CD4-positive, alpha-beta T cell (primary cell): ENCODE results near the gene AUTS2. TPM values are rescaled to one million over a fixed set of nuclear protein-coding genes. Genes with fewer than 3 reads are reported as not detected.

ENCODE experiments used
- ATAC-seq: fragments of 200-7000 bp; cut with Tn5 transposase; one replicate; pipeline ENCODE4 v1.10.0; 2022; ENCODE audit warnings: mild to moderate bottlenecking; ENCODE audit not compliant: poor library complexity
- CTCF ChIA-PET: fragments of 350-600 bp; sonication (Branson Sonifier 250); formaldehyde crosslinking; loops from one replicate; lab custom pipeline; 2021; ENCODE audit warnings: antibody characterized with exemption, inconsistent platforms; lab: Charles Lee
- POLR2A ChIA-PET: fragments of 350-600 bp; sonication (Branson Sonifier 250); formaldehyde crosslinking; loops from one replicate; lab custom pipeline; 2021; ENCODE audit warnings: antibody characterized with exemption, inconsistent platforms; lab: Charles Lee
- DNase-seq, 14 experiments: peaks; one replicate each; pipeline ENCODE4 v3.0.0-alpha.2; 2013 to 2020; ENCODE audit warnings: mixed read lengths in 2 of 14
- H3K27ac ChIP-seq, 2 donors: one replicate each; pipeline versions ENCODE4 v1.5.1 to v1.7.0; 2013; ENCODE audit warnings: low read length in 2 of 2, low read depth in 1 of 2, mild to moderate bottlenecking in 1 of 2
- H3K27me3 ChIP-seq, 2 experiments: 1 replicate in 1 of 2; 2 replicates in 1 of 2; pipeline versions ENCODE4 v1.6.1 to v1.7.0; 2013; ENCODE audit warnings: low read length in 2 of 2, control low read depth in 1 of 2, mild to moderate bottlenecking in 1 of 2, moderate library complexity in 1 of 2; ENCODE audit not compliant: insufficient read depth in 2 of 2, control insufficient read depth in 1 of 2
- H3K36me3 ChIP-seq: one replicate; pipeline ENCODE4 v1.6.1; 2013; ENCODE audit warnings: low read length, control low read depth; ENCODE audit not compliant: insufficient read depth
- H3K4me1 ChIP-seq: one replicate; pipeline ENCODE4 v1.6.1; 2013; ENCODE audit warnings: low read length, control low read depth; ENCODE audit not compliant: insufficient read depth
- H3K4me3 ChIP-seq: one replicate; pipeline ENCODE4 v1.5.1; 2013; ENCODE audit warnings: mild to moderate bottlenecking, low read length, moderate library complexity
- H3K9me3 ChIP-seq, 2 experiments: 1 replicate in 1 of 2; 2 replicates in 1 of 2; pipeline versions ENCODE4 v1.6.1 to v1.7.0; 2013; ENCODE audit warnings: low read length in 2 of 2, mild to moderate bottlenecking in 2 of 2, control low read depth in 1 of 2, moderate library complexity in 1 of 2; ENCODE audit not compliant: control insufficient read depth in 1 of 2, insufficient read depth in 1 of 2
- H3K27ac Mint-ChIP-seq: one replicate; pipeline ENCODE4 v1.8.0; 2020; ENCODE audit warnings: mixed read lengths
- H3K27me3 Mint-ChIP-seq: one replicate; pipeline ENCODE4 v1.8.0; 2021; ENCODE audit warnings: mixed read lengths
- H3K36me3 Mint-ChIP-seq: one replicate; pipeline ENCODE4 v1.8.0; 2021; ENCODE audit warnings: low read depth, mixed read lengths
- H3K4me1 Mint-ChIP-seq: one replicate; pipeline ENCODE4 v1.8.0; 2021; ENCODE audit warnings: low read depth, mixed read lengths
- H3K4me3 Mint-ChIP-seq: one replicate; pipeline ENCODE4 v1.8.0; 2020; ENCODE audit warnings: mild to moderate bottlenecking, mixed read lengths
- H3K9me3 Mint-ChIP-seq: one replicate; pipeline ENCODE4 v1.8.0; 2020; ENCODE audit warnings: mixed read lengths
- intact Hi-C, 2 experiments: fragments of 100-400 bp; cut with DNase I in 1 of 2; cut with micrococcal nuclease in 1 of 2; formaldehyde crosslinking; loops; one replicate each; pipeline versions ENCODE4 v1.15.1 to v1.9.0; 2023 to 2025; cut with DNase I, micrococcal nuclease
- total RNA-seq, 174 experiments: library from RNA in 2 of 174; stranded (reverse) in 2 of 174; gene quantifications; one replicate each; pipeline ENCODE4 v1.2.3 and lab custom pipeline; 2021 to 2026
- TF ChIP-seq, protein P1 (sequence below): fragments of 200-600 bp; IDR thresholded peaks from one replicate; pipeline ENCODE4 v1.8.0; 2022; ENCODE audit warnings: antibody characterized with exemption, mild to moderate bottlenecking

Gene AUTS2
- total RNA-seq, 2 experiments from 2014 or later: 43.6 to 47.6 TPM

DNA sequence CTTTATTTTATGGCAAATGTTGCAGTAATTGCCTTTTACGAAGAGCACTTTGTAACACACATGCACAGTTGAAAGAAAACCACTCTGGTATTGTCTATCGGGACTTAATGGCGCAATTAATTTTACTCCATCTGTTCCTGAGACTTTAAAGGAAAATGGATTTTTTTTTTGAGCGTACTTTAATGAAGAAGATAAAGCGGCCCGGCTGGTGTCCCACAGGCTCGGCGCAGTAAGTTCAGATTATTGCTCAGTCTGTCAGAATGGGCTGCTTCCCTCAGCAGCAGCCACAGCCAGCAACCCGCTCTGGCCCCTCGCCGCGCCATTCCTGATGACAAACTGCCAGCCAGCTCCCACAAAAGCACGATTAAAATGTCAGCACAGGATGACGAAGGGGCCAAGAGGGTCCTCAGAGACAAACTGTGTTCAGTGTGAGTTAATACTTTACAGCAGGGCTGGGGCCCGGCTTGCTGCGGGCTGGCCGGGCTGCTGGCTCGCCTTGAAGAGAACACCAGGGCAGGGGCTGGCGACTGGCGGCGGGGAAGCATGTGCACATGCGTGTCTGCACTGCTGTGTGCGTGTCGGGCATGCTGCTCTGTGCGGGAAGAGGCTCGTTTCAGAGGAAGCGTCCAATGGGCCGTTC lies 1032.7 kb downstream of the AUTS2 start:
- no peak overlapping the region for H3K4me3 ChIP-seq
- ATAC-seq (no peak), DNase-seq (no peak)
- intact Hi-C loops: no loop called here
- ChIA-PET POLR2A (no interaction called here), CTCF (no interaction called here)
- Mint-ChIP-seq H3K4me3 (no peak overlapping the region), H3K9me3 (no peaks in the 10 kb centered on the region), H3K27ac (no peak overlapping the region), H3K36me3 (no peaks in the 10 kb centered on the region), H3K4me1 (no peaks in the 10 kb centered on the region), H3K27me3 (no peaks in the 10 kb centered on the region)
- no peaks in the 10 kb centered on the region for H3K36me3 ChIP-seq
- TF ChIP-seq, protein P1, sequence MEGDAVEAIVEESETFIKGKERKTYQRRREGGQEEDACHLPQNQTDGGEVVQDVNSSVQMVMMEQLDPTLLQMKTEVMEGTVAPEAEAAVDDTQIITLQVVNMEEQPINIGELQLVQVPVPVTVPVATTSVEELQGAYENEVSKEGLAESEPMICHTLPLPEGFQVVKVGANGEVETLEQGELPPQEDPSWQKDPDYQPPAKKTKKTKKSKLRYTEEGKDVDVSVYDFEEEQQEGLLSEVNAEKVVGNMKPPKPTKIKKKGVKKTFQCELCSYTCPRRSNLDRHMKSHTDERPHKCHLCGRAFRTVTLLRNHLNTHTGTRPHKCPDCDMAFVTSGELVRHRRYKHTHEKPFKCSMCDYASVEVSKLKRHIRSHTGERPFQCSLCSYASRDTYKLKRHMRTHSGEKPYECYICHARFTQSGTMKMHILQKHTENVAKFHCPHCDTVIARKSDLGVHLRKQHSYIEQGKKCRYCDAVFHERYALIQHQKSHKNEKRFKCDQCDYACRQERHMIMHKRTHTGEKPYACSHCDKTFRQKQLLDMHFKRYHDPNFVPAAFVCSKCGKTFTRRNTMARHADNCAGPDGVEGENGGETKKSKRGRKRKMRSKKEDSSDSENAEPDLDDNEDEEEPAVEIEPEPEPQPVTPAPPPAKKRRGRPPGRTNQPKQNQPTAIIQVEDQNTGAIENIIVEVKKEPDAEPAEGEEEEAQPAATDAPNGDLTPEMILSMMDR: no peak
- no peaks in the 10 kb centered on the region for H3K4me1 ChIP-seq
- H3K27me3 ChIP-seq: no peaks in the 10 kb centered on the region
- H3K9me3 ChIP-seq: peaks cover 0 to 14% of the 10 kb centered on the region in 2 experiments
- no peak overlapping the region for H3K27ac ChIP-seq

DNA sequence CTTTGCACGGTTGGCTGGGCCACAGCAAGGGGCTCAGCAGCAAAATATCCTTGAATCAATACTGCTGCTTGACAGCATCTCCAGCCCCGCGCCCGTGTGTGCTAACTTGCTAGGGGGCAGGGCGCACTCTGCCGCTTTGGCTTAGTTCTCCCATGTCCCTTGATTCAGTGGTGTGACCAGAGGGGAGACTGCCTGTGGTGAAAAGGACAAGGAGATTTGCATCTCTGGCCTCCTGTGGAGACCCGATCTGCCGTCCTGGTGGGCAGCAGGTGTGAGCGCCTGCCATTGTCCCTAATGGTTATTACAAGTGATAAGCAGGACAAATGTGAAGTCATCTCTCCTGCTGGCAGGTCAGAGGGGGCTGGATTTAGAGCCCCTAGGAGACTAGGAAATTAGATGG lies 1033.4 kb downstream of the AUTS2 start:
- Histone ChIP-seq H3K27me3 (no peaks in the 10 kb centered on the region), H3K9me3 (peaks cover 0 to 14% of the 10 kb centered on the region in 2 experiments), H3K4me3 (no peak overlapping the region), H3K4me1 (no peaks in the 10 kb centered on the region), H3K36me3 (no peaks in the 10 kb centered on the region), H3K27ac (no peak overlapping the region)
- TF ChIP-seq, protein P1: no peak
- H3K4me1 Mint-ChIP-seq: no peaks in the 10 kb centered on the region
- intact Hi-C loops: no loop called here
- ChIA-PET CTCF (no interaction called here), POLR2A (no interaction called here)
- H3K36me3 Mint-ChIP-seq: no peaks in the 10 kb centered on the region
- H3K27me3 Mint-ChIP-seq: no peaks in the 10 kb centered on the region
- no peaks in the 10 kb centered on the region for H3K9me3 Mint-ChIP-seq
- DNase-seq (no peak), ATAC-seq (no peak)
- no peak overlapping the region for H3K27ac Mint-ChIP-seq
- no peak overlapping the region for H3K4me3 Mint-ChIP-seq

DNA sequence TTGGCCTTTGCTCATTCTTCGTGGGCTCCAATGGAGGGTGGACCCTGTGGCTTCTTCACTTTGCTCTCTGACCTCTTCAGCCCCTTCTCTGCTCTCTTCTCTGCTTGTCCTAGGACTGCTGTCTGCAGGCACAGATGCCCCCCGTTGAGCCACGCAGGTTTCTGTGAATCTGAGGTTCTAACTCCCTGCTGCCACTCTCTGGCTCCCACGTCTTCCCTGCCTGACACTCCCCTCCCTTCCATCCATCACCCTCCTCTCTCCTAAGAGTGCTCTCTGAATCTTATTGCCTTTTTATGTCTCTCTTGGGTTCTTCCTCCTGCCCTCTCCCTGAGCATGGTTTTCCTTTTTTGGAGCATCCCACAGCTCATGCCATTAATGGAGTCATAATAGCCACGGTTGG lies 1034.1 kb downstream of the AUTS2 start:
- Histone ChIP-seq H3K27ac (no peak overlapping the region), H3K4me3 (no peak overlapping the region), H3K27me3 (no peaks in the 10 kb centered on the region), H3K9me3 (peaks cover 0 to 14% of the 10 kb centered on the region in 2 experiments), H3K36me3 (no peaks in the 10 kb centered on the region), H3K4me1 (no peaks in the 10 kb centered on the region)
- H3K4me1 Mint-ChIP-seq: no peaks in the 10 kb centered on the region
- ChIA-PET POLR2A (no interaction called here), CTCF (no interaction called here)
- no peak for DNase-seq
- TF ChIP-seq, protein P1: no peak
- no peaks in the 10 kb centered on the region for H3K9me3 Mint-ChIP-seq
- no peaks in the 10 kb centered on the region for H3K36me3 Mint-ChIP-seq
- intact Hi-C loops: no loop called here
- H3K27me3 Mint-ChIP-seq: no peaks in the 10 kb centered on the region
- no peak for ATAC-seq
- H3K27ac Mint-ChIP-seq: no peak overlapping the region
- no peak overlapping the region for H3K4me3 Mint-ChIP-seq
